Stimulated activated CD8-positive, alpha-beta memory T cell treated with anti-CD3 and anti-CD28 coated beads, Interleukin-15, amount 100 ng/mL, for 48 hours (primary cell): ENCODE results near the gene SPOCD1.

ENCODE experiments used
- DNase-seq, 2 donors: peaks; one replicate each; pipeline ENCODE4 v3.0.0-alpha.2; 2020; ENCODE audit warnings: low read depth in 2 of 2

SPOCD1 gene

GRCh38 chr1:31787786-31788137, 28.1 kb downstream of the SPOCD1 start:
- DNase-seq, result no peak

- no peak for DNase-seq
Observed at GRCh38 chr1:31787261-31787660, 28.6 kb downstream of the SPOCD1 start.

GRCh38 chr1:31786366-31787060, 29.3 kb downstream of the SPOCD1 start:
- no peak for DNase-seq

GRCh38 chr1:31785947-31786290, 29.9 kb downstream of the SPOCD1 start:
- no peak for DNase-seq

- no peak for DNase-seq
Observed at GRCh38 chr1:31785020-31785946, 30.5 kb downstream of the SPOCD1 start.

- DNase-seq, result no peak
Observed at GRCh38 chr1:31784356-31785019, 31.3 kb downstream of the SPOCD1 start.

- DNase-seq, result no peak
Observed at GRCh38 chr1:31783846-31784245, 32.0 kb downstream of the SPOCD1 start.

GRCh38 chr1:31782421-31783410, 33.1 kb downstream of the SPOCD1 start:
- no peak for DNase-seq

- no peak for DNase-seq
Observed at GRCh38 chr1:31781756-31782371, 34.0 kb downstream of the SPOCD1 start.

GRCh38 chr1:31781138-31781755, 34.6 kb downstream of the SPOCD1 start:
- no peak for DNase-seq

GRCh38 chr1:31780632-31781031, 35.2 kb downstream of the SPOCD1 start:
- DNase-seq, result no peak

GRCh38 chr1:31779687-31780086, 36.1 kb downstream of the SPOCD1 start:
- no peak for DNase-seq

- no peak for DNase-seq
Observed at GRCh38 chr1:31778763-31779488, 36.9 kb downstream of the SPOCD1 start.

- no peak for DNase-seq
Observed at GRCh38 chr1:31776516-31776915, 39.3 kb downstream of the SPOCD1 start.

GRCh38 chr1:31776032-31776431, 39.8 kb downstream of the SPOCD1 start:
- DNase-seq, result no peak

- no peak for DNase-seq
Observed at GRCh38 chr1:31775210-31775999, 40.4 kb downstream of the SPOCD1 start.

- no peak for DNase-seq
Observed at GRCh38 chr1:31774495-31774894, 41.3 kb downstream of the SPOCD1 start.

GRCh38 chr1:31773861-31774260, 42.0 kb downstream of the SPOCD1 start:
- DNase-seq, result no peak

- no peak for DNase-seq
Observed at GRCh38 chr1:31772669-31773248, 43.1 kb downstream of the SPOCD1 start.
